Measurements from ENCODE around the gene KCNAB1. TPM values are rescaled to one million over a fixed set of nuclear protein-coding genes. Genes with fewer than 3 reads are reported as not detected.

The KCNAB1 gene
- total and polyA plus RNA-seq, 4 donors = 0.76 to 2.8 (median 1.0) TPM

- Histone ChIP-seq H3K4me1 (ENCODE audit: control insufficient read depth in 4 of 4, insufficient read depth in 4 of 4, low read length in 3 of 4) (peaks cover 0 to 10% (median 8%) of the 10 kb centered on the region in 4 donors), H3K4me3 (ENCODE audit: low read depth in 1 of 3, low read length in 3 of 3) (no peak overlapping the region), H3K9me3 (ENCODE audit: control insufficient read depth in 4 of 4, low read length in 3 of 4) (no peaks in the 10 kb centered on the region), H3K27me3 (ENCODE audit: control insufficient read depth in 4 of 4, insufficient read depth in 4 of 4, low read length in 3 of 4) (no peaks in the 10 kb centered on the region), H3K27ac (ENCODE audit: low read depth in 1 of 2, low read length in 2 of 2) (no peak overlapping the region), H3K36me3 (ENCODE audit: control insufficient read depth in 4 of 4, insufficient read depth in 3 of 4, low read depth in 1 of 4, low read length in 3 of 4) (peaks cover 5 to 41% (median 29%) of the 10 kb centered on the region in 4 donors), H3K9ac (ENCODE audit: low read depth in 1 of 2, low read length in 2 of 2) (no peak overlapping the region)
- WGBS = 88% methylated on average over 2 of the region's 2 CpGs
- DNase-seq (ENCODE audit: low spot score) = no peak
- TF ChIP-seq RAD21 (IDR thresholded peaks at IDR 0.05) = no peak
- TF ChIP-seq SP1 (IDR thresholded peaks at IDR 0.05) = no peak
- no peak for TF ChIP-seq HNF4G (IDR thresholded peaks at IDR 0.05)
- no peak for TF ChIP-seq REST (IDR thresholded peaks at IDR 0.05)
- TF ChIP-seq YY1 (IDR thresholded peaks at IDR 0.05) = no peak
- no peak for TF ChIP-seq FOXA2 (IDR thresholded peaks at IDR 0.05)
- no peak for TF ChIP-seq ATF3 (IDR thresholded peaks at IDR 0.05)
- TF ChIP-seq CTCF (IDR thresholded peaks at IDR 0.05; ENCODE audit: low read depth, low read length, missing input control) = no peak
- no peak for TF ChIP-seq TAF1 (conservative IDR thresholded peaks at IDR 0.05)
- no peak for TF ChIP-seq HNF4A (conservative IDR thresholded peaks at IDR 0.05)
- no peak for TF ChIP-seq JUND (IDR thresholded peaks at IDR 0.05)
- TF ChIP-seq RXRA (IDR thresholded peaks at IDR 0.05) = no peak
- no peak for TF ChIP-seq NR2F2 (IDR thresholded peaks at IDR 0.05)
- TF ChIP-seq EGR1 (IDR thresholded peaks at IDR 0.05; ENCODE audit: low read depth in 2 of 2) = no peak
Observed at GRCh38 chr3:156539051-156539450, 418.7 kb downstream of the KCNAB1 start.

- TF ChIP-seq FOXA1 (IDR thresholded peaks at IDR 0.05) (no peak), ATF3 (IDR thresholded peaks at IDR 0.05) (no peak), YY1 (IDR thresholded peaks at IDR 0.05) (no peak), RAD21 (IDR thresholded peaks at IDR 0.05) (no peak), MAX (IDR thresholded peaks at IDR 0.05) (no peak), TAF1 (conservative IDR thresholded peaks at IDR 0.05) (no peak), RXRA (IDR thresholded peaks at IDR 0.05) (no peak), JUND (IDR thresholded peaks at IDR 0.05) (no peak)
- no peaks in the 10 kb centered on the region for H3K27me3 ChIP-seq (ENCODE audit: control insufficient read depth in 4 of 4, insufficient read depth in 4 of 4, low read length in 3 of 4)
- no peak for DNase-seq (ENCODE audit: low spot score)
- H3K36me3 ChIP-seq (ENCODE audit: control insufficient read depth in 4 of 4, insufficient read depth in 3 of 4, low read depth in 1 of 4, low read length in 3 of 4) = peaks cover 5 to 47% (median 32%) of the 10 kb centered on the region in 4 donors
- H3K9ac ChIP-seq (ENCODE audit: low read depth in 1 of 2, low read length in 2 of 2) = no peak overlapping the region
- no peak overlapping the region for H3K27ac ChIP-seq (ENCODE audit: low read depth in 1 of 2, low read length in 2 of 2)
- no peaks in the 10 kb centered on the region for H3K9me3 ChIP-seq (ENCODE audit: control insufficient read depth in 4 of 4, low read length in 3 of 4)
- WGBS = 97% methylated on average over 1 of the region's 1 CpG
- peaks cover 2 to 10% (median 8%) of the 10 kb centered on the region in 4 donors for H3K4me1 ChIP-seq (ENCODE audit: control insufficient read depth in 4 of 4, insufficient read depth in 4 of 4, low read length in 3 of 4)
- no peak overlapping the region for H3K4me3 ChIP-seq (ENCODE audit: low read depth in 1 of 3, low read length in 3 of 3)
Observed at GRCh38 chr3:156539802-156540201, 419.4 kb downstream of the KCNAB1 start.

All from liver (tissue), 9 donors.